GM21447 (cell line): ENCODE results near the gene AGO3.

Experiments used
- ATAC-seq: cut with Tn5 transposase; IDR thresholded peaks from one replicate; pipeline ENCODE4 v1.9.1; 2021; ENCODE audit not compliant: unreplicated experiment

The AGO3 gene

GRCh38 chr1:36119456-36119855 is 188.6 kb downstream of the AGO3 start:
- ATAC-seq, result no peak
